C4-2B (cell line): ENCODE measurements around the gene GPR173.
A peak's percentile ranks its signal among the peaks of the same experiment; 100 is the strongest.

Experiments
- ZFX ChIP-seq: fragments of 450-650 bp; IDR thresholded peaks from 2 replicates; pipeline ENCODE4 v1.6.1; 2017
- TF ChIP-seq, protein P1 (sequence below): fragments of 450-650 bp; conservative IDR thresholded peaks from 2 replicates; pipeline ENCODE4 v1.5.1; 2017; ENCODE audit warnings: mild to moderate bottlenecking

DNA sequence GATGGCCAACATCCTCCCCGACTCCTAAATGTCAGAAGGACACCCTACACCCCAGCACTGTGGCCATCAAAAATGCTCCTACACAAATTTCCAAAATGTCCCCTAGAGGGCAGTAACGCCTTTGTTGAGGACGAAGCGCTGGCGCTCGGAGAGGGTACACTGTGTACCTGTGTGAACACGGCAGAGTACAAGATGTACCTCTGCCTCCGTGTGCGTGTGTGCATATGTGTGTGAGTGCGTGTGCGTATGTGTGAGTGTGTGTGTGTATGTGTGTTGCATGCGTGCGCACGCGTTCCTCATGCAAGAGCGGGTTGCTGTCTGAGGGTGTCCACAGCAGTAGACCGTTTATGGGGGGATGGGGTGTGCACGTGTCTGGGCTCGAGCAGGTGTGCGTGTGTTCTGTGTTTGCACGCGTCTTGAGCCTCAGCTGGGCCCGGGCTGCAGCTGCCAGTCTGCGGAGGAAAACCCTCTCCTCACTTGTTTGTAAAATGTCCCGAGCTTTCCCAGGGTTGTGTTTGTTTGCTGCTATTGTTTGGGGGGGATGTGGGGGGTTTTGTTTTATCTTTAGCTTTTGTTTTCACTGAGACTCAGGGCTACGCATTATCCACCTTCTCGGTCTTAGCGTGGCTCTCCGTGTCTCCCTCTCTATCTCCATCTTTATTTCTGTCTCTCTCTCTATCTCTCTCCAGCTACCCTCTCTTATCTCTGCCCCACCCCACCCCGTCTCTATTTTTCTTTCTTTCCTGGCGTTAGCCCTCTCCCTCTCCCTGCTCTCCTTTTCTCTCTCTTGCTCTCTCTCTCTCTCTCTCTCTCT lies 23.2 kb downstream of the GPR173 start:
- TF ChIP-seq, protein P1, sequence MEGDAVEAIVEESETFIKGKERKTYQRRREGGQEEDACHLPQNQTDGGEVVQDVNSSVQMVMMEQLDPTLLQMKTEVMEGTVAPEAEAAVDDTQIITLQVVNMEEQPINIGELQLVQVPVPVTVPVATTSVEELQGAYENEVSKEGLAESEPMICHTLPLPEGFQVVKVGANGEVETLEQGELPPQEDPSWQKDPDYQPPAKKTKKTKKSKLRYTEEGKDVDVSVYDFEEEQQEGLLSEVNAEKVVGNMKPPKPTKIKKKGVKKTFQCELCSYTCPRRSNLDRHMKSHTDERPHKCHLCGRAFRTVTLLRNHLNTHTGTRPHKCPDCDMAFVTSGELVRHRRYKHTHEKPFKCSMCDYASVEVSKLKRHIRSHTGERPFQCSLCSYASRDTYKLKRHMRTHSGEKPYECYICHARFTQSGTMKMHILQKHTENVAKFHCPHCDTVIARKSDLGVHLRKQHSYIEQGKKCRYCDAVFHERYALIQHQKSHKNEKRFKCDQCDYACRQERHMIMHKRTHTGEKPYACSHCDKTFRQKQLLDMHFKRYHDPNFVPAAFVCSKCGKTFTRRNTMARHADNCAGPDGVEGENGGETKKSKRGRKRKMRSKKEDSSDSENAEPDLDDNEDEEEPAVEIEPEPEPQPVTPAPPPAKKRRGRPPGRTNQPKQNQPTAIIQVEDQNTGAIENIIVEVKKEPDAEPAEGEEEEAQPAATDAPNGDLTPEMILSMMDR: peak; percentile 78
- no peak for TF ChIP-seq ZFX
